Activated T-cell treated with anti-CD3 and anti-CD28 coated beads, Interleukin-2, amount 50 U/mL, for 48 hours (primary cell): Measurements from ENCODE around the gene YTHDF1.

Experiments
- DNase-seq, 2 experiments: peaks; one replicate each; pipeline ENCODE4 v3.0.0-alpha.2; 2020

The YTHDF1 gene

DNA sequence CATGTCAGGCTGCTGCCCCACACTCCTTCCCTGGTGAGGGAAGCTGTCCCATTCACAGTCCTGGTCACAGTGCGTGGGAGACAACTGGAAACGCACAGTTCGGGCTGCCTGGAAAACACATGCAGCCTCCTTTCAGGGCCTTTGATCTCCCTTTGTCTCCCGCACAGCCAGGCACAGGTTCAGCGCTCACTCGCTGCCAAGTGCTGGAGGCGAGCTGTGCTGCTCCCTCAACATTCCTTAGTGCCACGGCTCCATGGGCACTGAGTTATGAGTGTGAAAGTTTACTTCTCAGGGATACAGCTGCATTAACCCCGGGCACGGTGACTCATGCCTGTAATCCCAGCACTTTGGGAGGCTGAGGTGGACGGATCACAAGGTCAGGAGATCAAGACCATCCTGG, 9.1 kb downstream of the YTHDF1 start:
- no peak for DNase-seq

DNA sequence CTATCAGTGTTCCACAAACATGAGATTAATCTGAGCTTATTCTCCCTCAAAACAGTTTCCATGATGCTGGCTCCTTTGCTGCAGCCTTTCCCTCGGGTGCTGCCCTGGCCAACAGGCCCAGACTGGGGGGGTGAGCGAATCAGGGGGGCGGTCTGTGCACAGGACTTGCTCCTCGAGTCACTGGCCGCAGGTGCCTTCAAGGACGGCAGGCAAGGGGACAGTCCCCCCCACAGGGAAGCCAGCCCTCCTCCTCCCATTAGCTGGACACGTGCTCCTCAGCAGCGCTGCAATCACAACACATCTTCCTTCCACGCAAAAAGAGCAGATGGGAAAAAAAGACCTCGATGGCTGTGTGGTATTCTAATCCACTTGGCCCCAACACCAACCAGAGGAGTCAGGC, 10.0 kb downstream of the YTHDF1 start:
- no peak for DNase-seq

DNA sequence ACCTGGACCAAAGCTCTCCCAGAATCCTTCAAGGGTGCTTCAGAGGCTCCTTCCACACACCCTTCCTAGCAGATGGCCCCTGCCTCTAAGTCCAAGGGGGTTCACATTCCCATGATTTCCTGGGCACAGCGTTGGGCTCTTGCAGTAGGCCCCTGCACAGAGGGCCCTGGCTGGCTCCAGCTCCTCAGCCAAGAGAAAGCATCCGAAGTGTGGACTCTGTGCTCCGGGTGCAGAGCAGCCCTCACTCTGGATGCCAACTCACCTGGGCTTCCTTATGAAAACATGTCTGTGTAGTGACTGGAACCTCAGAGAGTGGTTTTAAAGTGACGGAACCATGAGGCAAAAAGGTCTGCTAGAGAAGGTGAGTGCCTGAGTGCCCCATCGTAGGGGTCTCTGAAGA, 11.6 kb downstream of the YTHDF1 start:
- no peak for DNase-seq

DNA sequence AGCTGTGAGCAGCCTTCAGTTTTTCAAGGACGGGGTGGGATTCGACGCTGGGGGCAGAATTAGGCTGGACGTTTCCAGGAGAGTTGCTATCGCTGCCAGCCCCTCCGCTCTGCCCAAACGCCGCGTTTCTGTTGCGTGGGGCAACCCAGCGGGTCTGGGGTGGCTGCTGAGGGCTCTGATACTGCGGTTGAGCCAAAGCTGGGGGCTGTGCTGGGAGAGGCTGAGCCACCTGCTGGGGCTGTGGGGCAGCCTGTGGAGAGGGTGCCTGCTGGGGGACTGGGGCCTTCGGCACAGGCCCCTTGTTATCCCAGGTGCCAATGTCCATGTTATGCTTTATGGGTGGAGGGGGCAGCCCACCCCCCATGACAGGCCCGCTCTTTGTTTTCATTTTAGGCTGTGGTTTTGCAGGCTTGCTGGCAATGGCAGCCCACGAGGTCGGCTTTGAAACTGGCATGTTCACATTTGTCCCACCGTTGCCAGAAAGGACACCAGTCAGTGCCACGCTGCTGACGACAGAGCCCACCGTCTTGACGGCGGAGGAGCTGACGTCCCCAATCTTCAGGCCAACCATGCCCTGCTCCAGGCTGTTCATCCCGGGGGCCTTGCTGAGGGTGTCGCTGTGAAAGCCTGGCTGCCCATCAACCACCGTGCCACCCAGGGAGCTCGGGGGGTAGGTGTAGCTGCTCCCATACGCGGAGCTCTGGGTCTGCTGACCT, 13.0 kb downstream of the YTHDF1 start:
- DNase-seq: no peak

DNA sequence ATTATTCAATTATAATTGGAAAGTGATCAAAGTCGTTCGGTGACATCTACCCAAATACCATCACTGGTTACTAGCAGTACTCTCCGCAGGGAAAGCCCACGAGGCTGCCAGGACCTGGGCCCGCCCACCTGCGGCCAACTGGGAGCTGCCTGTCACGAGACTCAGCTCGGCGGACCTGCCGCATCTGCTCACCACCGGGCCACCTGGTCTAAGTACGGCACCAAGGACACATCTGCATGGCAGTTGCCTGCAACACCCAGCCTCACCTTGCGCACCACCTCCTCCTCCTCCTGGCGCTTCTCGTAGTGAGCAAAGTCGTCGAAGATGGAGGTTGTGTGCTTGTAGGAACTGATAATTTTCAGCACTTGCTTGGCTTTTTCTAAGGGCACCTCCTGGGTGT, 13.9 kb downstream of the YTHDF1 start:
- DNase-seq: no peak

DNA sequence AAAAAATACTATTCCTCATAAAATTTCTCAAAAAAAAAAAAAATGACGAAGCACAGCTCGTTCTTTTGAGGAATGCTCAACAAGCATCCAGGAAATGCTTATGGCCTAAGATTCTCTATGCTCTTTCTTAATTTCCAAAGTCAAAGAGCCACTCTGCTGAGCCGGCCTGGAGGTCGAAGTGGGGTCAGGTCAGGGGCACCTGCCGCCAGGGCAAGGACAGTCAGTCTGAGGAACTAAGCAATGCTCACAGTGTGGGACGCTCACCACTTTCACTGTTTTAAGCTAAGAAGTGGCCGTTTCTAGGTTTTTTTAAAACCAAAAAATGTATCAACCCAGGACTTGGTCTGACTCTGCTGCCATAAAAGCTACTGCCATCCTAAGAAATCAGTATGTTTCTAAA, 17.3 kb downstream of the YTHDF1 start:
- no peak for DNase-seq

DNA sequence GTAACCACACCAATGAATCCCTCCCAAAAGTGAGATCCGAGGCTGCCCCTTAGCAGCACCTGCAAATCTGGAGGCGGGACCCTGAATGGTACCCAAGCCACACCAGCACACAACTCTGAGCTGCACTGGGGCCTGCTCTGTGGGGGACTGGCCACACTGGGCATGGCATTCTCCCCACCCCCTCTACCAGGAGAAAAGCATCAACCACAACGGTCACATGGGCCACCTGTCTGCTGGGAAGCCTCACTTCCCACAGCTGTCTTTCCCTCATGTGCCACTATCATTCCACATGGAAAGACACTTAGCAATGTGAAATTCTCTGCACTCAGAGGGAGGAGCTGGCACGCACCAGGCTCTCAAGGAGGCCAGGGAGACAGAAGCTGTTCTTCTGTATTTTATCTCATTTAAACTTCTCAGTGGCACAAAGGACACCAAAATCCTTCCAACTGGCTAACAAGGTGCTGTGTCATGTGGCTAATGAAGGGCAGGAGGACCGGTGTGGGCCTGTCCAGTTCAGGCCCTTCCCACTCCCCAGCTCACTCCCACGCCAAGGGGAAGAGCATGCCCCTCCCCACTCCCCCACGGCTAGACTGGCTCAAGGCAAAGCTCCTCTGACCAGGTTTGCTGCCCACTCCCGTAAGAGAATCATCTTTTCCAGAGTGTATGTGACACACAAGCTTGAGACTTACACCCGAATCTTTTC, 19.0 kb downstream of the YTHDF1 start:
- no peak for DNase-seq

DNA sequence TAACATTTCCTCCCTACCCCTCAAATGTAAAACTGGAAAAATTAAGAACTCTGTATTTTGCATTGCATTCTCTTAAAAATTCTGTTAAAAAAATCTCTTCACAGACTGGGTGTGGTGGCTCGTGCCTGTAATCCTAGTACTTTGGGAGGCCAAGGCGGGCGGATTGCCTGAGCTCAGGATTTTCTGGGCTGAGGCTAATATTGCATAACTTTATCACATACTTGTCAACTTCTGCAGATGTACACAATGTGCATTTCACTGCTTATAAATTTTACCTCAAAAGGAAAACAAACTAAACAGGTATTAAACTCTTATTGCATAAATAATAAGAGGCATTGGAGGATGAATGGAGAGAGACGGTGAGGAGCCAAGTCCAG, 21.1 kb downstream of the YTHDF1 start:
- no peak for DNase-seq

DNA sequence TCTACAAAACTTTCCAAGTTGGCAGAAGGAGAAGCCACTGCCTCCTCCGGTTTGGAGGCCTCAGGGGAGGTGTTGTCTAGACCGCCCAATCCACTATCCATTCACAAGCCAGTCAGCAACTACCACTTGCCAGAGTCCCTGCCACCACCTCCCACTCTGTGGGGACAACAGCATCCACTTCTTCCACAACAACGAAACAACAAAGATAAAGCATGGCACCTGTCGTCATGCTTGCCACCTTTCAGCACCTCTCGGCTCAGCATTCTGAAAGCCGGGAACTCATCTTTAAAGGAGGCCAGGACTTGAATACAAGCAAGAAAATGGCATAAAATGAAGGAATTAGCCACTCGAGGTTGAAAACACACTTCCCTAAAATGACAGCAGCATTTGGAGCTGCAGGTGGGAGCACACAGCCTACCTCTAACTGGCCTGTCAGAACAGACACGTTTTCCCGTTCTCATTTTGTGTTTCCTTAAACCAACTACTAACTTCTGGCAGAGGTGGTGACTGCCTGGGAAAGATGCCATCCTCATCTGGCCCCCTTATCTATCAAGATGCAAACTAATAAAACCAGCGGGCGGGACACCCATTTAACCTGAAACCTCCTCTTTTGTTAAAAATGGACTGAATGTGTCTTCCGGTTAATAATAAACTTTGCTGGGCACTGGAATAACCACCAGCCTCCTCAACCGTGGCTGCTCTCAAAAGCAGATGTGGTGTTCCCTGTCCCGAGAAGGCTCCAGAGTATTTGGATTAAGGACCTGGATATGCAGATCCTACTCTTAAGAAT, 21.7 kb downstream of the YTHDF1 start:
- DNase-seq: no peak

DNA sequence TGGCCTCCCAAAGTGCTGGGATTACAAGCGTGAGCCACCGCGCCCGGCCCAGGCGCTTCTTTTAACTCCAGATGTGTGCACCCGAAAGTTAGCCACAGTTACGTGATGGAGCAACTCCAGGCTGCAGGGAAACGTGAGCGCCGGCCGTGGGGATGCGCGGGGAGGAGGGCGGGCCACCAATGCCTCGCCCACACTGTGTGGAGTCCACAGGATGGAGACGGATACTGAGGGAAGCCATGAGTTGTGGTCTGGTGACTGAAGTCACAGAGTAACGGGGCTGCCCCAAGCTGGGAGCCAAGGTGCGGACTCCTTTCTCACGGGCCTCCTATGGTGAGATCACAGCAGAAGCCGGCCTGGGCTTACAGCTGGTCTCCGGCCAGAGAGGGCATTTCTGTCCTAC, 23.2 kb downstream of the YTHDF1 start:
- no peak for DNase-seq

DNA sequence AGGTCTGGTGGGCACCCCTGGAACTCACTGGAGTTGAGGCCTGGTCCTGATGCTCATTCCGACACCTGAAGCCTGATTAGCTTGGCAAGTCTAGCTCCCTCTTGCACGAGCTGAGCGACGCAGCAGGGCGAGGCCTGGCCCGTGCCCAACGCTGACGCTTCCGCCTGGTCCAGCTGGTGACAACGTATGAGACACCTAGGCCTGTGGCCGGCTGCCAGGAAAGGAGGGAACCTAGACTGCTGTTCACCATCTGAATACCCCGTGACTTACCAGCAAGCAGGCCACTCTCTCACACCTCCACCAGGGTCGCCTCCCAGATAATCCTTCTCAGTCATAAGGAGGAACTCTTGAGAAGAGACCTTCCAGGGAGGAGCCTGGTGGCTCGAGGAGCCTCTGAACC, 24.5 kb downstream of the YTHDF1 start:
- DNase-seq: no peak

DNA sequence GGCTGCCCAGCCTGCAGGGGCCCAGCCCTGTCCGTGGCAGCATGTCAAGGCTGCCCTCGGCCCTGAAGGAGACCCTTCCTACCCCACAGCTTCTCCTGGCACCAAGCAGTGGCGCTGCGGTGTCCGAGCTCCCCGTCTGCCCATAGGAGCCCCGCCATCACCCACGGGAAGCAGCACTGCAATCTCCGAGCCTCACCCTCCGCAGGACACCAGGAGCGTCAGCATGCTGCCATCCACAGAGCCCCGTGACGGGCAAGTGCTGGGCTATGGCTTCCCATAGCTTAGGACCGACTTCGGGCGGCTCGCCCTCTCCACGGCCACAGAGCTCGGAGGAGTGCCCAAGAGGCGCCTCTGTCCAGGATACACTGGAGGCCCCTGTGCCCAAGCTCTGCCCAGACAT, 25.1 kb downstream of the YTHDF1 start:
- DNase-seq: no peak

DNA sequence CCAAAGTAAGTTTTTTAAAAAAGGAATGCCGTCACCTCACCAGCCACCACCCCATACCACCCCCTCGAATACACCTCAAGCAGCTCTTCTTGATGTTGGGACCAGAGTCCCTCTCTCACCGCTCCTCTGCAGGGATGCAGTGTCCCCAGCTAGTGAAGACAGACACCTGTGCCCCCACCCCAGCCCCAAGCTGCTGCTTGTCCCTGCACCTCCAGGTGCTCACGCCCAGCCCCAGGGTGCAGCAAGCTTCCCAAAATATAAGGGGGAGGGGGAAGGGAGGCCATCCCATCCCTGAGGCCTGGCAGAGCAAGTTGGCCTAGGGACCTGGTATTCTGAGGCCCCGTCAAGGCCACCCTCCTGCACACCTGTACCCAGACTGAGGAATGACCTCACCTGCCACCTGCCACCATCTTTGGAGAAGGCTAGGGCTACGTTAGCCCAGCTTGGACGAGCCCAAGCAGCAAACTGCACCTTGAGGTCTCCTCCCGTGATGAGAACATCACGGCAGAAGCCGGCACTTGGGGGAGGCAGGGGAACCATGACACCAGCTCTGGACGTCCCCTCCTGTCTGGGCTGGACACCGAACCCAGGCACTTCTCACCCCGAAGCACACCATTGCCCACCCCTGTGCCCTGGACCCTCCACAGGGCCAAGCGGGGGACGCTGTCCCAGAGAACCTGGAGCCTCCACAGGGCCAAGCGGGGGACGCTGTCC, 25.9 kb downstream of the YTHDF1 start:
- DNase-seq: no peak

DNA sequence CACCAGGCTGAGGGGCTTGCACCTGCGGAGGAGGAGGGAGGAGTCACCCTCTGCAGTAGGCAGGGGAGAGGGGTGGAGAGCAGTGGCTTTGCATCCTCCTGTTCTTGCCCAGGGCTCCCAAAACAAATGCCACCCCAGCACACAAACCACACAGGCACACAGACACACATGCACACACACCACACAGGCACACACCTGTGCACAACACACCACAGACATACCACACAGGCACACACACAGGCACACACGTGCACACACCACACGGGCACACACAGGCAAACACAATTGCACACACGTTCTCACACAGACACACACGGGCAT, 26.6 kb downstream of the YTHDF1 start:
- DNase-seq: no peak

DNA sequence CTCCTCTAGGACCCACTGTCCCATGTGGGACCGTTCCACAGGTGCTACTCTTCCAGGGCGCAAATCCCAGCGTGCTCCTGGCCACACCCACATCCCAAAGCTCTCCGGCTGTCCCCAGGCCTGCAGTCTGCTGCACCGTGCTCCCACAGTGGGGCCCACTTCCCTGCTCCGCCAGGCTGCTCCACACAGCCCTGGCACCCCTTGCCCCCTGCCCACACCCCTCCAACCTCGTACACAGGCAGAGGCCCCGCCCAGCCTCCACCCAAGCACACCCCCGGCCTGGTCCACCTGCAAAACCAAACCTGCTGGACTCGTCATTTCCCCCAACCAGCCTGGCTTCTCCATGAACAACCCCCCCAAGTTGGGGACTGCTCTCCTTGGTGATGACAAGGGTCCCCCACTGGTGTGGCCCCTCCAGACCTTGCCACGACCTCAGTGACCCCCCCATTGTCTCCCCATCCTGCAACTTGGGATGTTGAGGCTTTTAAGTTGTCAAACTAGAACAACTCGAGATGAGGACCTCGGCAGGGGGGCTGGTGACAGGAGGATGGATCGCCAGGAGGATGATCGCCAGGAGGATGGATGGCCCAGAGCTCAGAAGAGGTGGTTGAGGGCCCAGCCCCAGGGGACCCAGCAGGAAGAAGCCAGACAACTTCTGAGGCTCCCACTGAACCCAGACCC, 27.1 kb downstream of the YTHDF1 start:
- DNase-seq: no peak

DNA sequence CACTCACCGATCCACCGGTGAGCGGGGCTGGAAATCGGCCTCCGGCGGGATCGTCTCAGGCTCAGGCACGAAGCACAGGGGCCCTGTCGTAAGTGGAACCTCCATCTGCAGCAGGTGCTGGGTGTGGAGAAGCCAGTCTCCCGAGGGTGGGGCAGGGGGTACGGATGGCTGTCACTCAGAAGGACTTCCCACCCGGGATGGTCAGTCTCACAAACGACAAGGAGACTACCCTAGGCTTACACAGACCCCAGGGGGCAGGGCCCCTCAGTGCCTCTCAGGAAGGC, 27.8 kb downstream of the YTHDF1 start:
- no peak for DNase-seq

DNA sequence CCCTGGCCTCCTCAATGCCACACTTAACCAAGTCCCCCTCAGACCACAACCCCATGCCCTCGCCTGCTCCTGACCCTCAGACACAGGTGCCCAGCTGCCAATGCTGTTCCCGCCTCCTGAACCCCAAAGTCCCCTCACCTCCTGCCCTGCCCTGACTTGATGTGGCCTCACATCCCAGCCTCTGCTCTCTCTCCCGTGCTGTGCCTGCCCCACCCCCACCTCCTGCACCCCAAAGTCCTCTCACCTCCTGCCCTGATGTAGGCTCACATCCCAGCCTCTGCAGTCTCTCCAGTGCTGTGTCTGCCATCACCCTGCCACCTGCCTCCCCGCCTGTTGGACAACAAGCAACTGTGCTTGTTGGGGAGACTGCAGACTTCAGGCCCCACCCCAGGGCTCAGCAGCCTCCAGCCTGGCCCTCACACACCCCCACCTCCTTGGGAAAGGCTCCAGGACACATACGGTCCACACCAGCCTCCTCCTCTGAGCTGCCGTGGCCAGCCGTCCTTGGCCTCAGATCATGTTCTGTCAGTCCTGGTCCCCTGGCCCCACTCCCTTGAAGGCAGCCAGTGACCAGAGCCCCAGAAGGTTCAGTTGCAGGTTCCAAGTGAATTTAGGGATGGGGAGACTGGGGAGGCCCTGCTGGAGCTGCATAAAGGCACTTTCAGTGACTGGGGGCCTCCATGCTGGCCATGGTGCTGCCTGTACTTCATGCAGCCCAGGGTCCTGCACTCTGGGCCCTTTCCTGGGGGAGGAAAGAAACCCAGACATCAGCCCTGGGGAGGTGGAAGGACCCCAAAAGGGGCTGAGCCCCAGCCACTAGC, 28.4 kb downstream of the YTHDF1 start:
- DNase-seq: no peak

DNA sequence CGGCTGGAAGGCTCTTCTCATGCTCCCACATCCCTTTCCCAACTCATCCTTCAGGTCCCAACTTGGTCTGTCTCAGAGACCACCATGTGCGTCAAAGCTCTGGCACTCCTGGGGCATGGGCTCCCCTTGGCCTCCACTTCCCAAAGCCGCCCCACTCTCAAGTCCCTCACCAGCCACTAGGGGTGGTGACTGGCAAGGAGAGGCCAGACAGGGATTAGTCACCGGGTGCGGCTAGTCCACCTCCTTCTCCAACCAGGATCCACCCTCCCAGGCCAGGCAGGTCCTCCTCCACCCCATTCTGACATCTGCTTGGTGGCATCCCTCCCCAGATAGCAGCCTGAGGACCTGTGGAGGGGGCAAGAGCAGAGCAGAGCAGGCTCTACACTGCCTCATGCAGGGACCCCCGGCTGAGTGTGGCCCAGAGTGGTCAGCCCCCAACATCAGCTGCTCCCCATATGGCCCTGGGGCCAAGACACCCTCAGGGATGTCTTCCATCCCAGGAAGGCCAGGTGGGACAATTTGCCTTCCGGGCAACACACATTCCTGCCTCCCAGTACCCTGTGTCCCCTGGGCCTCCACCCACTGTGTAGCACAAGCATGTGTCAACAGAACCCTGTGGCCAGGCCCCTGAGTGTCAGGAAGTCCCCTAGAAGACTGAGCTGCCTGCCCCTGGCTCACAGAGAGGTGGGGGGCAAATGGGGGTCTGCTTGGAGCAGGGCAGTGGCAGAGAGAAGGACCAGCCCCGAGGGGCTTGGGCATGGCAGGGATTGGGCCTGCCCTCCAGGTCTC, 29.2 kb downstream of the YTHDF1 start:
- DNase-seq: no peak

DNA sequence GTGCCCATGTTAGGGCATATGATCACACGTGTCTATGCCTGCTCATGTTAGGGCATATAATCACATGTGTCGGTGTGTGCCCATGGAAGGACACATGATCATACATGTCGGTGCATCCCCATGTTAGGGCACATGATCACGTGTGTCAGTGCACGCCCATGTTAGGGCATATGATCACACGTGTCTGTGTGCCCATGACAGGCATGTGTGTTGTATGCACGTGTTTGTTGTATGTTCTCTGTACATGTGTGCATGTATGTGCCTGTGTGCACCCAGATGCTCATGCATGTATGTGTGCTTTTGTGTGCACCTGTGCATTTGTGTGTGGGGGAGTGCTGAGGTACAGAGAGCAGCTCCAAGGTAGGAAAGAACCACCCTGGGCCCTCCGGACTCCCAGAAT, 29.8 kb downstream of the YTHDF1 start:
- DNase-seq: no peak

DNA sequence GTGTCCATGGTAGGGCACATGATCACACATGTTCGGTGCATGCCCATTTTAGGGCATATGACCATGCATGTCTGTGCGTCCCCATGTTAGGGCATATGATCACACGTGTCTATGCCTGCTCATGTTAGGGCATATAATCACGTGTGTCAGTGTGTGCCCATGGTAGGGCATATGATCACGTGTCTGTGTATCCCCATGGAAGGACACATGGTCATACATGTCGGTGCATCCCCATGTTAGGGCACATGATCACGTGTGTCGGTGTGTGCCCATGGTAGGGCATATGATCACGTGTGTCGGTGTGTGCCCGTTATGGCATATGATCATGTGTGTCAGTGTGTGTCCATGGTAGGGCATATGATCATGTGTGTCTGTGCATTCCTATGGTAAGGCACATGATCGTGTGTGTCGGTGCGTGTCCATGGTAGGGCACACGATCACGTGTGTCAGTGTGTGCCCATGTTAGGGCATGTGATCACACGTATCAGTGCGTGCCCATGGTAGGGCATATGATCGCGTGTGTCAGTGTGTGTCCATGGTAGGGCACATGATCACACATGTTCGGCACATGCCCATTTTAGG, 30.6 kb downstream of the YTHDF1 start:
- no peak for DNase-seq
